Activated T-cell treated with anti-CD3 and anti-CD28 coated beads, Interleukin-2, amount 50 U/mL, for 72 hours (primary cell): ENCODE results near the gene VEPH1. TPM values are rescaled to one million over a fixed set of nuclear protein-coding genes. Genes with fewer than 3 reads are reported as not detected.

Experiments
- ATAC-seq, 2 donors: fragments of 150-1000 bp; cut with Tn5 transposase; replicated peaks in 1 of 2; 2 replicates each; pipeline ENCODE4 v1.10.0; 2021; ENCODE audit warnings: moderate library complexity in 2 of 2, mild to moderate bottlenecking in 1 of 2
- DNase-seq, 2 donors: peaks; one replicate each; pipeline ENCODE4 v3.0.0; 2021 to 2022; ENCODE audit warnings: mixed read lengths in 1 of 2
- H3K27ac Mint-ChIP-seq: one replicate; pipeline ENCODE4 v1.8.0; 2022; ENCODE audit warnings: mild to moderate bottlenecking, moderate library complexity, mixed read lengths
- H3K27me3 Mint-ChIP-seq: one replicate; pipeline ENCODE4 v1.8.0; 2022; ENCODE audit warnings: low read depth, mixed read lengths
- H3K36me3 Mint-ChIP-seq, 2 donors: one replicate each; pipeline ENCODE4 v1.8.0; 2022; ENCODE audit warnings: mixed read lengths in 2 of 2, mild to moderate bottlenecking in 1 of 2; ENCODE audit not compliant: insufficient read depth in 2 of 2
- H3K4me1 Mint-ChIP-seq: one replicate; pipeline ENCODE4 v1.8.0; 2022; ENCODE audit warnings: low read depth, mixed read lengths
- H3K4me3 Mint-ChIP-seq, 2 donors: one replicate each; pipeline ENCODE4 v1.8.0; 2022; ENCODE audit warnings: mild to moderate bottlenecking in 2 of 2, mixed read lengths in 2 of 2, moderate library complexity in 2 of 2
- H3K9me3 Mint-ChIP-seq, 2 donors: one replicate each; pipeline ENCODE4 v1.8.0; 2022; ENCODE audit warnings: mixed read lengths in 2 of 2
- total RNA-seq, 2 donors: library from RNA; stranded (reverse); gene quantifications; one replicate each; pipeline ENCODE4 v1.2.3, GENCODE V29; 2022

VEPH1 gene
- total RNA-seq, 2 donors from 2014 or later: not detected

DNA sequence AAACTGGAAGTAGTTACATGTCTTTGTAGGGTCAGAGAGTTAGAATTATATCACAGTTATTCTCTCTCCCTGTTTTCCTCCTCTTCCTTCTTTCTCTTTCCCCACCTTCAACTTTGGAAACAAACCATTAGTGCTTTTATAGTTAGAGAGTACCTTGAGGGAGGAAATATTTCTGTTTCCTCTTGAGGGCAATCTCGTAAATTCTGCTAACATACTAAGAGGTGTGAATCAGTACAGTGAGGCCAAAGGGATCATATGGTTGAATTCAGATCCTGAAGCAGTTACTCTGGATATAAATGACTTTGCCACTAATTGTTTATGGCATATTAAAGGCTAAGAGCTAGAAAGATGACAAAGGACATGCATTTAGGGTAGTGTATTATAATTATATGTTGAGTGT lies 283.0 kb downstream of the VEPH1 start:
- Mint-ChIP-seq H3K27ac (no peak overlapping the region), H3K4me1 (peaks cover 4% of the 10 kb centered on the region), H3K4me3 (no peak overlapping the region), H3K9me3 (no peaks in the 10 kb centered on the region), H3K27me3 (no peaks in the 10 kb centered on the region), H3K36me3 (peaks cover 0 to 1% of the 10 kb centered on the region in 2 donors)
- ATAC-seq (no peak), DNase-seq (no peak)

DNA sequence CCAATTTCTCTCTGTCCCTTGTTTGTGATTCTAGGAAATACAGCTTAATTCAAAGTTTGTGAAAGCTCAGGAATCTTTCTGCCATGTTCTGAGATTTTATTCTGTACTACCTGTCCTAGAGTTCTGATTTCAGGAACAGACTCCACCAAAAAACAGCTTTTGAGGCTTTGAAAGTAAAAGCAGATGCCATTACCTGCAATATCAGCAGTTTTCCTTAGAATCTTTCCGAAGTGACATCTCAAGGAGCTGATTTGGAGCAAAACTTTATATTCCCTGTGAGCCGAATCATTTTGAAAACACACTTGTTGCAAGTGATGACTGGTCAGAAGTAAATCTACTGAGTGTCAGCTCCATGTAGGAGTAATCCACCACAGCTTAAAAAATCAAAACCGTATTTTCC lies 284.0 kb downstream of the VEPH1 start:
- Mint-ChIP-seq H3K27me3 (no peaks in the 10 kb centered on the region), H3K4me1 (no peaks in the 10 kb centered on the region), H3K27ac (no peak overlapping the region), H3K4me3 (no peak overlapping the region), H3K9me3 (no peaks in the 10 kb centered on the region), H3K36me3 (no peaks in the 10 kb centered on the region)
- DNase-seq: no peak
- ATAC-seq: no peak

Other genes with a start within 250 kb of the VEPH1 start
- gene PTX3, start 66.6 kb downstream of the VEPH1 start, total RNA-seq: under 1 TPM; 0.56 to 0.65 TPM